GM12873 (cell line): ENCODE data around the gene C12orf57.

Experiments
- TF ChIP-seq, protein P1 (sequence below): IDR thresholded peaks from 2 replicates; pipeline ENCODE4 v1.5.1; 2012; ENCODE audit warnings: low read depth, mild to moderate bottlenecking, moderate library complexity, low read length, control low read depth; ENCODE audit not compliant: insufficient read depth; ENCODE audit errors: missing control alignments

The C12orf57 gene

DNA sequence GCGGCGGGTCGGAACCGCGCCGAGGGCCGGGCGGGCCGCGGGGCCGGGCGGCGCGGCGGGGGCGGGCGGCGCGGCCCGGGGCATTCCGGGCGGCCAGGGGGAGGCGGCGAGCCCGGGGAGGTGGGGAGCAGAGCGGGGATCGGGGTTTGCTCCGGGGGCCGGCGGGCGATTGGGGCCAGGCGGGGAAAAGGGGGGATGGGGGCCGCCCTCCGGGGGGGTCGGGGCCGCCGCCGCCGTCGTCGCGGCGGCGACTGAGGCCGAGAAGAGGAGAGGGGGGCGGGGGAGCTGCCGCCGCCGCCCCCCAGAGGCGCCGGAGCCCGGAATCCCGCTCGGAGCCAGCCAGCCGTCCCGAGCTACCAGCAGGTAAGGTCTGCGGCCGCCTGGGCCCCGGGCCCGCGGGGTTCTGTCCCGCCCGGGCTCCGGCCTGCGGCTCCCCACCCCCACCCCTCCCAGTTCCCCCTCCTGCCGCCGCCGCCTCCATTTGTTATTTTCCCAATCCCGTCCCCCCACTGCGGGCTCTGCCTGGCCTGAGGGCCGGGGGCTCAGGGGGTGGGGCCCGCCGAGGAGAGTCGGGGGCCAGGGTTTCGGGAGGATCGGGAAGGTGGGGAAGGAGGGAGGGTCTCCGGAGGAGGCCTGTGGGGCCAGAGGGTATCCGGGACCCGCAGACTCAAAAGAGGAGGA lies 15.7 kb upstream of the C12orf57 start:
- TF ChIP-seq, protein P1, sequence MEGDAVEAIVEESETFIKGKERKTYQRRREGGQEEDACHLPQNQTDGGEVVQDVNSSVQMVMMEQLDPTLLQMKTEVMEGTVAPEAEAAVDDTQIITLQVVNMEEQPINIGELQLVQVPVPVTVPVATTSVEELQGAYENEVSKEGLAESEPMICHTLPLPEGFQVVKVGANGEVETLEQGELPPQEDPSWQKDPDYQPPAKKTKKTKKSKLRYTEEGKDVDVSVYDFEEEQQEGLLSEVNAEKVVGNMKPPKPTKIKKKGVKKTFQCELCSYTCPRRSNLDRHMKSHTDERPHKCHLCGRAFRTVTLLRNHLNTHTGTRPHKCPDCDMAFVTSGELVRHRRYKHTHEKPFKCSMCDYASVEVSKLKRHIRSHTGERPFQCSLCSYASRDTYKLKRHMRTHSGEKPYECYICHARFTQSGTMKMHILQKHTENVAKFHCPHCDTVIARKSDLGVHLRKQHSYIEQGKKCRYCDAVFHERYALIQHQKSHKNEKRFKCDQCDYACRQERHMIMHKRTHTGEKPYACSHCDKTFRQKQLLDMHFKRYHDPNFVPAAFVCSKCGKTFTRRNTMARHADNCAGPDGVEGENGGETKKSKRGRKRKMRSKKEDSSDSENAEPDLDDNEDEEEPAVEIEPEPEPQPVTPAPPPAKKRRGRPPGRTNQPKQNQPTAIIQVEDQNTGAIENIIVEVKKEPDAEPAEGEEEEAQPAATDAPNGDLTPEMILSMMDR, result no peak

GRCh38 chr12:6928703-6929407 lies 15.0 kb upstream of the C12orf57 start:
- TF ChIP-seq, protein P1, result no peak

DNA sequence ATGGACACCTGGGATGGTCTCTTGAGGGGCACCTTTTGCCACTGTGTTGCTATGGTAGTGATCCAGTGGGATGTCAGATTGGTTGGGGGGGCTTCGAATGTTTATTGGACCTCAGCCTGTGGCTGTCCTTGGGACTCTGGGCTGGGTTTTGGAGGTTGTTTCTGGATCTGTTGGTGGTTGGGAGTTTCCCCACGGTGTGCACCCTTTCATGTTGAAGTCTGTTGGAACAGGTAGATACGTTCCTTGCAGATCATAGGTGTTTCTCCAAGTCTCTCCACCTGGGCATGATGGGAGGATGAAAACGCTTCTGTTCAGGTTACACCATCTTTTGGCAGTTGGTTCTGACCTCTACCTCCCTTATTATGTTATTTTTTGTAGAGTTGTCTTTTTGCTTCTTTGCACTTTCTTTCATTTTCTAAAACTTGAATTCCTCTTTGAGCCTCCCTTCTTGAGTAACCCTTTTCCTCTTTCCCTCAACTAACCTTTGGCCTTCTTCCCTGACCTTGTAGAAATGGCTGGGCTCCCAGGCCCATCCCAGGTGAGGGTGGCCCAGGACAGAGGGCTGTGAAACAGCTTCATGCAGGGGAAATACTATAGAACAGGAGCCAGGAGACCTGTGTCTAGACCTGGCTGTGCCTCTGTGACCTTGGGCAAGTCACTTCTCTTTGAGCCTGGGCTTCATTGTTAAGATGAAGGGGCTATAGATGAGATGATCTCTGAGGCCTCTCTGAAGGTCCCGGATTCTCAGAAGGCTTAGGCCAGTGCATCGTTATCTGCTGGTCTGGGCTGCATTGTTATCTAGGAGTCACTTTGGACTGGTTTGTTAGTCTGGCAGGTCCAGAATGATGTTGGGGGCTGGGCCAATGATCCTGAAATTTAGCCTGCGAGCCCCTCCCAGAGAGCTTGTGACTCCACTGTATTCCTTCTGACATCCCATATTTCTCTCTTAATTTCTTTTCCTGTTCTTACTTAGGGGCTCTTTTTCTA lies 14.1 kb upstream of the C12orf57 start:
- TF ChIP-seq, protein P1, result no peak

- TF ChIP-seq, protein P1, result no peak
Measured at GRCh38 chr12:6932766-6933165, 11.1 kb upstream of the C12orf57 start.

- TF ChIP-seq, protein P1, result no peak
Measured at GRCh38 chr12:6934110-6934509, 9.7 kb upstream of the C12orf57 start.

- TF ChIP-seq, protein P1, result no peak
Measured at GRCh38 chr12:6935371-6936193, 8.2 kb upstream of the C12orf57 start.
